Cortex of kidney (tissue), 1 donor: ENCODE data around the gene AK4.
"Not testable (repeated sequence)": the region's sequence is repeated elsewhere in the genome, so short reads cannot be mapped to it uniquely, and the experiment has no call there.

Experiments
- DNase-seq: peaks from one replicate; lab custom pipeline; 2025; lab: John Stamatoyannopoulos, UW

AK4 gene

DNA sequence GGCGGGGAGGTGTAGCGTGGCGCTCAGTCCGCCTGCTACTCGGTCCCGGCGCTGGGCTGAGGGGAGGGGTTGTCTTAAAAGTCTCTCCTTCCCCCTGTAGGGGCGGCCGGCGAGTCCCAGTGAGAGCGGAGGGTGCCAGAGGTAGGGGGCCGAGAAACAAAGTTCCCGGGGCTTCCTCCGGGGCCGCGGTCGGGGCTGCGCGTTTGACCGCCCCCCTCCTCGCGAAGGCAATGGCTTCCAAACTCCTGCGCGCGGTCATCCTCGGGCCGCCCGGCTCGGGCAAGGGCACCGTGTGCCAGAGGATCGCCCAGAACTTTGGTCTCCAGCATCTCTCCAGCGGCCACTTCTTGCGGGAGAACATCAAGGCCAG lies at the start of gene AK4:
Gene AK4 (plus strand): TSS at position 26 of the 370 bp plus-strand sequence. CDS start 205 bp downstream, at position 231.
- not testable (repeated sequence) for DNase-seq

DNA sequence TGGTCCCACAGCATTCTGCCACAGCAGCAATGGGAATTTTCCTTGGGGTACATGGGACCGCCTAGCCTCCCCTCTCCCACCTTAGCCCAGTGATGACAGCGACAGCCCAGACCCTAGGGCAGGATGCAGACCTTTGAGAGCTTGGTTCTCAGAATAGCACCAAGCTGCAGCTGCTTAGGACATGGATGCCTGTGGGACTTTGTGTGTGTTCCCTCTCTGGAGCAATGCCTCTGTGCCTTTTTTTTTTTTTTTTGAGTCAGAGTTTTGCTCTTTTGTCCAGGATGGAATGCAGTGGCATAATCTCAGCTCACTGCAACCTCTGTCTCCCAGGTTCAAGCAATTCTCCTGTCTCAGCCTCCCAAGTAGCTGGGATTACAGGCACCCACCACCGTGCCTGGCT lies 44.2 kb upstream of the AK4 start:
- DNase-seq: no peak

GRCh38 chr1:65104854-65105534 lies 43.0 kb upstream of the AK4 start:
- DNase-seq: no peak

GRCh38 chr1:65105596-65105995 lies 42.4 kb upstream of the AK4 start:
- DNase-seq: no peak

DNA sequence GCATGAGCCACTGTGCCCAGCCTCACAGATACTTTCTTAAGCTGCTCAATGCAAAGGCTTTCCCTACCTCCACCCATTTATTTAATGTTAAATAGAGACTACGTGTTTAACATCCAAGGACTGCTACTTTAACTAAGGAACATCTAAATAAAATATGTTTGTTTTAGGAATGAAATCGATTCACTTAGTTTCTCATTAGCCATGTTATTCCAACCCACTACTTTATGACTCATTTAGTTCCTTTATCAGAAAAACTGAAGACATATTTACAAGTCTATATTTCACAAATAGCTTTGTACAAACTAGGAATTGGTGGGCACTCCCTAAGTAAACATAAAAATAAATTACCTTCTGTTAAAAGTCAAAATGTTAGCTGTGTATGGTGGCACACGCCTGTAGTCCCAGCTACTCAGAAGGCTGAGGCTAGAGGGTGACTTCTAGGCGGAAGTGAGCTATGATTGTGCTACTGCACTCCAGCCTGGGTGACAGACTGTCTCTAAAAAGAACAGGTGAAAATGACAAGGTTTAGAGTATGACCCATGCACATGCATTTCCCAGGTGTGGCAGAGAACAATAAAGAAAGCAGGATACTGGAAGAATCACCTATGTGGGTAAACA lies 39.9 kb upstream of the AK4 start:
- DNase-seq: no peak

GRCh38 chr1:65109487-65109886 lies 38.5 kb upstream of the AK4 start:
- no peak for DNase-seq

DNA sequence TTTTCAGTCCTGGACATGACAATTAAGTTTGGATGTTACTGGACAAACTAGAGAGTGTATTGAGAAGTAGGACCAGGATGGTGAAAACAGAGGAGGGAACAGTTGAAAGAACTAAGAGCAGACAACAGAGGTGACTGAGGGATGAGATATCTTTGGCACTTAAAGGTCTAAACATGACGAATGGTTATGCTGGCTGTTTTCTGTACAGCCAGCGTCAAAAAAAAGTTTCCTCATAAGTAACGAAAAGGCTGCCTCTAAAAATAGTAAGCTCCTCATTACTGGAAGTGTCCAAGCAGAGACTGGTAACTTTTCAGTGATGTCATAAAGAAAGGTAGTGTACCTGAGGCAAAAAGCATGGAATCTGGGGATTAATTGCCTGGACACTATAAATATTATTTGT lies 35.2 kb upstream of the AK4 start:
- DNase-seq: no peak

- no peak for DNase-seq
These were observed 34.7 kb upstream of the AK4 start for GRCh38 chr1:65113298-65113697.

GRCh38 chr1:65114322-65114721 lies 33.7 kb upstream of the AK4 start:
- no peak for DNase-seq

DNA sequence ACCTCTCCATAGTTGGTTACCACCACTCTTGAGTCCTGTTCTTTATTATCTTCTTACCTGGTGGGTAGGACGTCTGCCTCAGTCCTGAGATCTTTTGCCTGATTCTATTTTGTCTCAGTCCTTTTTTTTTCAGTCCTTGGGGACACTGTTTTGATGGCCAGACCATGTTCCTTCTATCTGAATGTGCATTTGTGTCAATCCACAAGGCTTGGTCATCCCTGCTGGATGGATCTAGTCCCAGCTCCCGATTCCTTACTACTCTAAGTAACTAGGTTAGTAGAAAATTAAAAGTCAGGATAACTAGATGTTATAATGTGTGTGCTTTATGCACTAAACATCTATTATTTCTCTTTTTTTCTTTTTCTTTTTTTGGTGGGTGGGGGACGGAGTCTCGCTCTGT lies 28.1 kb upstream of the AK4 start:
- no peak for DNase-seq

DNA sequence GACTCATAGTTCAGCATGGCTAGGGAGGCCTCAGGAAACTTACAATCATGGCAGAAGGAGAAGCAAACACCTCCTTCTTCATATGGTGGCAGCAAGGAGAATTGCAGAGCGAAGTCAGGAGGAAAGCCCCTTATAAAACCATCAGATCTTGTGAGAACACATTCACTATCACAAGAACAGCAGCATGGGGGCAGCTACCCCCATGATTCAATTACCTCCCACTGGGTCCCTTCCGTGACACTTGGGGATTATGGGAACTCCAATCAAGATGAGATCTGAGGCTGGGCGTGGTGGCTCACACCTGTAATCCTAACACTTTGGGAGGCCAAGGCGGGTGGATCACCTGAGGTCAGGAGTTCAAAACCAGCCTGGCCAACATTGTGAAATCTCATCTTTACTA lies 18.9 kb upstream of the AK4 start:
- DNase-seq: not testable (repeated sequence)

DNA sequence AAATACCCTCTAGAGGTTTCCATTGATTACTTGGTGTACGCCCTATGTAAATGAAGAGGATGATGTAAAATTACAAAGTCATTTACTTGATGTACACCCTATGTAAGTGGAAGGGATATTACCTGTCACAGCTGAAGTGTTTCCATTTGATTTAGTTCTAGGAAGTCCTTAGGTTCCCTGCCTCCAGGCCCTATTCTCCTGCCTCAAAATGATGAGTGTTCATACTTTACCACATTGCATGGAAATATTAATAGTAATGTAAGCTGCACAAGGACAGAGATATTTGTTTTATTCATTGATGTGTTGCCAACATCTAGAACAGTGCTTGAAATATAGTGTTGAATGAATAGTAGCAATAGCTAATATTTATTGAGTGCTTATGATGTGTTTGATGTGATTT lies 9.5 kb upstream of the AK4 start:
- no peak for DNase-seq

DNA sequence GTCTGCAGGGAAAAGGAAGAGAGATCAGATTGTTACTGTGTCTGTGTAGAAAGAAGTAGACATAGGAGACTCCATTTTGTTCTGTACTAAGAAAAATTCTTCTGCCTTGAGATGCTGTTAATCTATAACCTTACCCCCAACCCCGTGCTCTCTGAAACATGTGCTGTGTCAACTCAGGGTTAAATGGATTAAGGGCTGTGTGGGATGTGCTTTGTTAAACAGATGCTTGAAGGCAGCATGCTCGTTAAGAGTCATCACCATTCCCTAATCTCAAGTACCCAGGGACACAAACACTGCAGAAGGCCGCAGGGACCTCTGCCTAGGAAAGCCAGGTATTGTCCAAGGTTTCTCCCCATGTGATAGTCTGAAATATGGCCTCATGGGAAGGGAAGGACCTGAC lies 8.2 kb upstream of the AK4 start:
- not testable (repeated sequence) for DNase-seq

GRCh38 chr1:65141394-65141793 lies 6.6 kb upstream of the AK4 start:
- DNase-seq: no peak

DNA sequence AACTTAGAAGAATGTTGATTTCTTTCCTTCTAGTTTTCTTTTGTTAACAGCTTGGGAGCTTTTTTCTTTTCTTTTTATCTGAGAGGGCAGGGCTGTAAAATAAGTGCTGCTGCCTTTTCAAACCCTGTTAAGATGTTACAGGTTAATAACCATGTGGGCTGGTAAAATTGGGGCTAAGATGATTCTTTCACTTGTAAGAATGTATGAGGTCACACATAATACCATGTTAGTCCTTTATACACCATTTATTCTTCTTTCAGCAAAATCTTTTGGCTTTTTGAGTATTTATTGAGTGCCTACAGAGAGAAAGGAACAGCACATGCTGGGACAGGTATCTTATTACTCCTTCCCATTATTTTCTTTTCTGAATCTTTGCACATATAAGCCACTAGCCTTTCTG lies 6.1 kb upstream of the AK4 start:
- DNase-seq: no peak

- not testable (repeated sequence) for DNase-seq
These were observed 4.8 kb upstream of the AK4 start for GRCh38 chr1:65143112-65143658.

DNA sequence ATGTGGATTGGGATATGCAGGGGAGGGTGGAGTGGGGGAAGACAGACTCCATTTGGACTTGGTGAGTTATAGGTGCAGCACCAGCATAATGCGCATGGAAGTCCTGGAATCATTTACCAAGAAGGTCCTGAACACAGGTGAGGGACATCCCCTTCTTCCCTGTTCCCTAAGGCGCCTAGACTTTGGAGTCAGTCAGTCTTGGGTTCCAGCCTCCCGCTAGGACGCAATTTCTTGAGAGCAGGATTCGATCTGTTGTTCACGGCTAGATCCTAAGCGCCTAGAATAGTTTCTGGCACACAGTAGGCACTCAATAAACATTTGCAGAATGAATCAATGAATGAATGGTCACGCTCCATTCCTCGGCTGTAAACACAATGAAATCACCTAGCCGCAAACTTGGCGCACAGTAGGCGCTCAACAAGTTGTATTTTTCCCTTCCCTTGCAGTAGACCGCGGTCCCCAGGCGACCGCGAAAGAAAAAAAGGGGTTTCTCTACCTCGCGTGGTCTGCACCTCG lies 1.0 kb upstream of the AK4 start:
- no peak for DNase-seq

- DNase-seq: no peak
These were observed 402 bp upstream of the AK4 start for GRCh38 chr1:65147424-65148177.

DNA sequence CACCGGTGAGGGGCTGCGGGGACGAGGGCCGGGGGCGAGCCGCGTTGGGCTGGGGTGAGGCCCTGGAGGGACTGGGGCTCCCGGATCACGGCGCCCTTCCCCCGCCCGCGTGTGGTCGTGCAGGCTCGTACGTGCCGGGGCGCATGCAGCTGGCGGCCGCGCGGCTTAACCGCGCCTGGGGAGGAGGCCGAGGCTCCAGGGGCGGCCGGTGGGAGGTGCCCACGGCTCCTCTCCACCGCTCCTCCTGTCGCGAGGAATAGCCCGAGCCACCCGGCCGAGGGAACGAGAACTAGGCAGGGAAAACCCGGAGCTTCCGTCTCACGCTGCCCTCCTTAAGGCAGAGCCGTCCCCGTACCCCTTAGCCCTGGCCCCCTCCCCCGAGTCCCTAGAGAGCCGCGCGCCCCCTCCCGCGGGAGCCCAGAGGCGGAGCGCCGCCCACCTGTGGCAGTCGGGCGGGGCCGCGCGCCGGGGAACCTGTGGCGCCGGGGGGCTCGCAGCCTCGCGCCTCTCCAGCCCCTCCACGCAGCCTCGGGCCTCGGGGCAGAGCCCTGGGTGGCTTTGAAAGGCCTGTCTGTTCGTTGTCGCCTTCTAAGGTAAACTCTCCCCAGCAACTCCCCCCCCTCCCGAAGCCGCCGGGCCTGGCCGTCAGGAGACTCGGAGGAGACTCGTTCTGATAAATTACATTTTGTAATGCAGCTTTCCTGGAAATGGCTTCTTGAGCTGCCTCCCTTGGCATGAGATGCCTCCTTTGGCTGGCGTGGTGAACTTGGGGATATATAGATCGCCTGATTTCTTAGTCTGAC lies 746 bp downstream of the AK4 start:
- DNase-seq: no peak

- no peak for DNase-seq
These were observed 1.5 kb downstream of the AK4 start for GRCh38 chr1:65149351-65150107.

DNA sequence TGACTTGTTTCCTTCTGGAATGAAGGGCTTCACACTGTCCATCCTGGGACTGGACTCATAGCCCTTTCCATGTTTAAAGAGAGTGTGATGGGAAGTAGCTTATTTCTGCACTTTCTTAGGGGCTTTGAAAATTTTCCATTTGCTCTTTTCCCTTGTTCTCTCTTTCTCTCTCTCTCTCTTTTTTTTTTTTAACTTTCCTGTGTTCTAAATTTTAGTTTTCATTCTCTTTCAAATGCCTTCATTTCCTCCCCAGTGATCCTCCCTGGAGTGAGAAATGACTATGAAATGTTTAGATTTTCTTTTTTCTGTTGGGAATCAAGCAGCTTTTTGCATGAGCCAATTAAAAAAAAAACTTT lies 2.1 kb downstream of the AK4 start:
- no peak for DNase-seq
